Liver (tissue), 9 donors: ENCODE data around the gene BRD8. TPM values are rescaled to one million over a fixed set of nuclear protein-coding genes. Genes with fewer than 3 reads are reported as not detected.
A peak's percentile ranks its signal among the peaks of the same experiment; 100 is the strongest.

ENCODE experiments used
- DNase-seq: peaks from one replicate; pipeline ENCODE4 v3.0.0-alpha.2; 2017; ENCODE audit warnings: low spot score
- H3K27ac ChIP-seq, 2 donors: one replicate each; pipeline ENCODE4 v1.7.0; 2013; ENCODE audit warnings: inconsistent platforms in 2 of 2, low read length in 2 of 2, control low read depth in 1 of 2, low read depth in 1 of 2, mild to moderate bottlenecking in 1 of 2
- H3K27me3 ChIP-seq, 4 donors: one replicate each; pipeline versions ENCODE4 v1.6.1 to v1.7.0; 2013; ENCODE audit warnings: low read length in 3 of 4, inconsistent platforms in 1 of 4, mild to moderate bottlenecking in 1 of 4, moderate library complexity in 1 of 4; ENCODE audit not compliant: control insufficient read depth in 4 of 4, insufficient read depth in 4 of 4
- H3K36me3 ChIP-seq, 4 donors: one replicate each; pipeline versions ENCODE4 v1.6.1 to v1.7.0; 2013; ENCODE audit warnings: low read length in 3 of 4, mild to moderate bottlenecking in 3 of 4, low read depth in 1 of 4, moderate library complexity in 1 of 4; ENCODE audit not compliant: control insufficient read depth in 4 of 4, insufficient read depth in 3 of 4
- H3K4me1 ChIP-seq, 4 donors: one replicate each; pipeline versions ENCODE4 v1.6.1 to v1.7.0; 2013; ENCODE audit warnings: low read length in 3 of 4, mild to moderate bottlenecking in 3 of 4, moderate library complexity in 1 of 4; ENCODE audit not compliant: control insufficient read depth in 4 of 4, insufficient read depth in 4 of 4
- H3K4me3 ChIP-seq, 3 donors: one replicate each; pipeline versions ENCODE4 v1.6.1 to v1.7.0; 2013; ENCODE audit warnings: low read length in 3 of 3, control low read depth in 1 of 3, low read depth in 1 of 3, mild to moderate bottlenecking in 1 of 3
- H3K9ac ChIP-seq, 2 donors: one replicate each; pipeline ENCODE4 v1.7.0; 2013; ENCODE audit warnings: low read length in 2 of 2, mild to moderate bottlenecking in 2 of 2, moderate library complexity in 2 of 2, control low read depth in 1 of 2, low read depth in 1 of 2
- H3K9me3 ChIP-seq, 4 donors: one replicate each; pipeline versions ENCODE4 v1.6.1 to v1.7.0; 2013; ENCODE audit warnings: low read length in 3 of 4; ENCODE audit not compliant: control insufficient read depth in 4 of 4
- CTCF ChIP-seq: fragments of 150-350 bp; IDR thresholded peaks from 2 replicates; pipeline ENCODE4 v1.5.1; 2017; ENCODE audit warnings: improper control_type of control experiment, low read depth, low read length; ENCODE audit not compliant: missing input control
- EGR1 ChIP-seq, 2 donors: IDR thresholded peaks; 2 replicates each; pipeline ENCODE4 v1.6.1; 2016 to 2018; ENCODE audit warnings: antibody characterized with exemption in 2 of 2, low read depth in 2 of 2
- FOXA2 ChIP-seq: IDR thresholded peaks from 2 replicates; pipeline ENCODE4 v1.6.1; 2016; ENCODE audit warnings: antibody characterized with exemption
- GABPA ChIP-seq, 2 donors: IDR thresholded peaks in 1 of 2; conservative IDR thresholded peaks in 1 of 2; 2 replicates each; pipeline ENCODE4 v1.6.1; 2016; ENCODE audit warnings: antibody characterized with exemption in 2 of 2, mild to moderate bottlenecking in 1 of 2, moderate library complexity in 1 of 2
- HNF4A ChIP-seq, 2 donors: conservative IDR thresholded peaks; 2 replicates each; pipeline ENCODE4 v1.6.1; 2016; ENCODE audit warnings: antibody characterized with exemption in 2 of 2, mild to moderate bottlenecking in 2 of 2
- JUND ChIP-seq, 2 donors: IDR thresholded peaks; 2 replicates each; pipeline ENCODE4 v1.6.1; 2016; ENCODE audit warnings: antibody characterized with exemption in 2 of 2
- MAX ChIP-seq: IDR thresholded peaks from 2 replicates; pipeline ENCODE4 v1.6.1; 2016; ENCODE audit warnings: antibody characterized with exemption
- NR2F2 ChIP-seq: IDR thresholded peaks from 2 replicates; pipeline ENCODE4 v1.6.1; 2016; ENCODE audit warnings: antibody characterized with exemption
- RAD21 ChIP-seq, 2 donors: IDR thresholded peaks; 2 replicates each; pipeline ENCODE4 v1.6.1; 2016; ENCODE audit warnings: antibody characterized with exemption in 2 of 2, mild to moderate bottlenecking in 2 of 2
- REST ChIP-seq: IDR thresholded peaks from 2 replicates; pipeline ENCODE4 v1.6.1; 2016; ENCODE audit warnings: antibody characterized with exemption, mild to moderate bottlenecking
- RXRA ChIP-seq, 2 donors: IDR thresholded peaks; 2 replicates each; pipeline ENCODE4 v1.6.1; 2017 to 2018; ENCODE audit warnings: antibody characterized with exemption in 2 of 2, mild to moderate bottlenecking in 1 of 2
- TAF1 ChIP-seq: conservative IDR thresholded peaks from 2 replicates; pipeline ENCODE4 v1.6.1; 2016; ENCODE audit warnings: antibody characterized with exemption, mild to moderate bottlenecking
- YY1 ChIP-seq: IDR thresholded peaks from 2 replicates; pipeline ENCODE4 v1.6.1; 2016; ENCODE audit warnings: antibody characterized with exemption, mild to moderate bottlenecking
- ZBTB33 ChIP-seq: IDR thresholded peaks from 2 replicates; pipeline ENCODE4 v1.6.1; 2016; ENCODE audit warnings: antibody characterized with exemption
- WGBS: extraction: QIAGEN DNeasy Blood & Tissue Kit; methylation state at CpG from one replicate; pipeline ENCODE4 v1.1.7; 2013; 5-methylcytosine and 5-hydroxymethylcytosine counted together
- polyA plus RNA-seq, 2 donors: library from polyadenylated mRNA; stranded (reverse) in 1 of 2; unstranded in 1 of 2; fragments of 200-250 nt in 1 of 2; fragments of >200 nt in 1 of 2; fragmentation: Nextera tagmentation in 1 of 2; extraction: Ambion mirVana in 1 of 2; gene quantifications; one replicate each; pipeline versions ENCODE4 v1.2.1 to v1.2.3, GENCODE V29; 2013 to 2015
- total RNA-seq, 2 donors: library from RNA; depleted of rRNA; stranded (reverse); fragments of >200 nt; gene quantifications; one replicate each; pipeline ENCODE4 v1.2.3, GENCODE V29; 2014
- donor health status: healthy.
- donor health status: healthy.
- donor health status: healthy.
- donor health status: healthy.
- donor health status: healthy.

Gene BRD8
- total and polyA plus RNA-seq, 4 donors = 14.8 to 34.5 (median 29.6) TPM

- no peaks in the 10 kb centered on the region for H3K9me3 ChIP-seq
- no peaks in the 10 kb centered on the region for H3K27me3 ChIP-seq
- peak overlapping the region in 2 of 3 donors; percentile 43 to 58 for H3K4me3 ChIP-seq
- no peak for TF ChIP-seq EGR1 (IDR thresholded peaks at IDR 0.05; ENCODE audit: low read depth in 2 of 2)
- TF ChIP-seq ZBTB33 = no peak
- no peak for TF ChIP-seq YY1
- no peak for TF ChIP-seq RXRA (IDR thresholded peaks at IDR 0.05)
- TF ChIP-seq REST = no peak
- no peak for TF ChIP-seq NR2F2
- TF ChIP-seq JUND (IDR thresholded peaks at IDR 0.05) = no peak
- no peak for TF ChIP-seq CTCF
- TF ChIP-seq HNF4A (conservative IDR thresholded peaks at IDR 0.05) = no peak
- TF ChIP-seq FOXA2 = no peak
- no peak for TF ChIP-seq RAD21 (IDR thresholded peaks at IDR 0.05)
- no peak for TF ChIP-seq TAF1
- no peak for TF ChIP-seq GABPA (IDR thresholded peaks at IDR 0.05 in 1 of 2, conservative IDR thresholded peaks at IDR 0.05 in 1 of 2)
- H3K36me3 ChIP-seq = peaks cover under 1 to 7% (median 7%) of the 10 kb centered on the region in 4 donors
- peak; percentile 34 for DNase-seq
- WGBS = 2% methylated on average over 23 of the region's 23 CpGs
- no peak overlapping the region for H3K27ac ChIP-seq
- H3K9ac ChIP-seq = no peak overlapping the region
- H3K4me1 ChIP-seq = peaks cover 3 to 15% (median 13%) of the 10 kb centered on the region in 4 donors
Measured at GRCh38 chr5:138179277-138179857, 937 bp upstream of the BRD8 start.

- DNase-seq = peak; percentile 49
Measured at GRCh38 chr5:138177941-138178515, 402 bp downstream of the BRD8 start.

More at GRCh38 chr5:138177941-138178515, 402 bp downstream of the BRD8 start:
- Histone ChIP-seq H3K27ac (peak overlapping the region; percentile 84 to 89), H3K4me1 (peaks cover 3 to 15% (median 13%) of the 10 kb centered on the region in 4 donors), H3K27me3 (no peaks in the 10 kb centered on the region), H3K4me3 (peak overlapping the region; percentile 83 to 96 (median 88)), H3K9ac (peak overlapping the region; percentile 76 to 91), H3K9me3 (no peaks in the 10 kb centered on the region), H3K36me3 (peaks cover 0 to 16% (median 9%) of the 10 kb centered on the region in 4 donors)
- whole genome bisulfite sequencing = under 1% methylated on average over 16 of the region's 16 CpGs
- TF ChIP-seq HNF4A (conservative IDR thresholded peaks at IDR 0.05) = peak; percentile 37 to 42
- no peak for TF ChIP-seq MAX
